ENCODE results near the gene SHD. TPM values are rescaled to one million over a fixed set of nuclear protein-coding genes. Genes with fewer than 3 reads are reported as not detected.
"Not testable (repeated sequence)": the region's sequence is repeated elsewhere in the genome, so short reads cannot be mapped to it uniquely, and the experiment has no call there.

Gene SHD
- total and polyA plus RNA-seq, 10 donors, result 0.05 to 3.9 (median 0.78) TPM; not detected in 6

GRCh38 chr19:4238831-4239230 is 40.2 kb upstream of the SHD start:
- no peak for DNase-seq
- 88 to 94% (median 91%) methylated on average over 4 of the region's 4 CpGs for WGBS, 5 donors
- no peaks in the 10 kb centered on the region for H3K4me1 ChIP-seq

GRCh38 chr19:4241824-4242430 is 37.1 kb upstream of the SHD start:
- Histone ChIP-seq H3K27ac (peak overlapping the region in 4 of 8 donors; percentile 31 to 63 (median 61)), H3K36me3 (peaks cover 0 to 7% (median 0%) of the 10 kb centered on the region in 6 donors), H3K27me3 (replicated peaks in 1 of 7) (no peaks in the 10 kb centered on the region), H3K9me3 (peaks cover 0 to 20% (median 15%) of the 10 kb centered on the region in 8 donors), H3K4me1 (peaks cover 0 to 8% (median 7%) of the 10 kb centered on the region in 6 donors), H3K4me3 (no peak overlapping the region)
- TF ChIP-seq POLR2AphosphoS5 (IDR thresholded peaks at IDR 0.05) (no peak), CTCF (IDR thresholded peaks at IDR 0.05 in 8 of 11, conservative IDR thresholded peaks at IDR 0.05 in 3 of 11) (no peak), POLR2A (IDR thresholded peaks at IDR 0.05) (no peak)
- no peak for DNase-seq
- intact Hi-C loops (cut with DNase I; ENCODE audit: low total_unique reads), result no loop called here
- 62 to 75% (median 67%) methylated on average over 5 of the region's 5 CpGs for WGBS, 5 donors

More at GRCh38 chr19:4238831-4239230, 40.2 kb upstream of the SHD start:
- TF ChIP-seq POLR2A (IDR thresholded peaks at IDR 0.05), result no peak
- no peak for TF ChIP-seq POLR2AphosphoS5 (IDR thresholded peaks at IDR 0.05)
- TF ChIP-seq CTCF (IDR thresholded peaks at IDR 0.05 in 8 of 11, conservative IDR thresholded peaks at IDR 0.05 in 3 of 11), result no peak
- Histone ChIP-seq H3K9me3 (peaks cover 0 to 20% (median 15%) of the 10 kb centered on the region in 8 donors), H3K36me3 (peaks cover 0 to 9% (median 0%) of the 10 kb centered on the region in 6 donors), H3K27ac (no peak overlapping the region), H3K4me3 (no peak overlapping the region), H3K27me3 (replicated peaks in 1 of 7) (peaks cover 0 to 2% (median 0%) of the 10 kb centered on the region in 7 donors)
- intact Hi-C loops (cut with DNase I; ENCODE audit: low total_unique reads), result no loop called here

- Histone ChIP-seq H3K4me1 (peaks cover 0 to 22% (median 18%) of the 10 kb centered on the region in 6 donors), H3K9me3 (peaks cover 0 to 19% (median 15%) of the 10 kb centered on the region in 8 donors), H3K36me3 (peaks cover 3 to 29% (median 23%) of the 10 kb centered on the region in 6 donors), H3K27ac (peak overlapping the region in 4 of 8 donors; percentile 96 to 99 (median 98)), H3K4me3 (peak overlapping the region in 2 of 8 donors; percentile 56 to 77)
- intact Hi-C loops (cut with DNase I; ENCODE audit: low total_unique reads); DNase-seq; H3K27me3 ChIP-seq (replicated peaks in 1 of 7): not testable (repeated sequence)
- 94 to 98% (median 96%) methylated on average over 6 of the region's 6 CpGs for WGBS, 5 donors
Measured at GRCh38 chr19:4245938-4246337, 33.1 kb upstream of the SHD start.

- Histone ChIP-seq H3K4me1 (peaks cover 0 to 22% (median 18%) of the 10 kb centered on the region in 6 donors), H3K4me3 (peak within 1 kb of the TSS; percentile 37 to 77 (median 58)), H3K27me3 (replicated peaks in 1 of 7) (no peaks in the 10 kb centered on the region), H3K27ac (peak within 1 kb of the TSS; percentile 94 to 99 (median 96)), H3K9me3 (peaks cover 0 to 9% (median 6%) of the 10 kb centered on the region in 8 donors), H3K36me3 (peaks cover 5 to 39% (median 33%) of the 10 kb centered on the region in 6 donors)
- peak; percentile 98 for DNase-seq
- TF ChIP-seq CTCF (IDR thresholded peaks at IDR 0.05 in 8 of 11, conservative IDR thresholded peaks at IDR 0.05 in 3 of 11) (peak in 9 of 11 experiments; percentile 12 to 59 (median 47)), POLR2AphosphoS5 (IDR thresholded peaks at IDR 0.05) (peak; percentile 60 to 87 (median 82)), POLR2A (IDR thresholded peaks at IDR 0.05) (peak in 1 of 3 donors; percentile 82)
- 0 to 1% (median 1%) methylated on average over 37 to 45 of the region's 45 CpGs for WGBS, 5 donors
- intact Hi-C loops (cut with DNase I; ENCODE audit: low total_unique reads), result no loop called here
Measured at GRCh38 chr19:4246767-4247593, 32.1 kb upstream of the SHD start, which contains the start of gene YJU2. YJU2 (plus strand) TSS chr19:4247080; CDS start chr19:4247147, 67 bp downstream.
